ENCODE results near the gene MATCAP1. TPM values are rescaled to one million over a fixed set of nuclear protein-coding genes. Genes with fewer than 3 reads are reported as not detected.

MATCAP1 gene
- total and polyA plus RNA-seq, 2 of the 8 experiments (the other 6 are each of a cell fraction or from before 2014, with no cell fraction given), result 22.9 to 27.5 TPM

DNA sequence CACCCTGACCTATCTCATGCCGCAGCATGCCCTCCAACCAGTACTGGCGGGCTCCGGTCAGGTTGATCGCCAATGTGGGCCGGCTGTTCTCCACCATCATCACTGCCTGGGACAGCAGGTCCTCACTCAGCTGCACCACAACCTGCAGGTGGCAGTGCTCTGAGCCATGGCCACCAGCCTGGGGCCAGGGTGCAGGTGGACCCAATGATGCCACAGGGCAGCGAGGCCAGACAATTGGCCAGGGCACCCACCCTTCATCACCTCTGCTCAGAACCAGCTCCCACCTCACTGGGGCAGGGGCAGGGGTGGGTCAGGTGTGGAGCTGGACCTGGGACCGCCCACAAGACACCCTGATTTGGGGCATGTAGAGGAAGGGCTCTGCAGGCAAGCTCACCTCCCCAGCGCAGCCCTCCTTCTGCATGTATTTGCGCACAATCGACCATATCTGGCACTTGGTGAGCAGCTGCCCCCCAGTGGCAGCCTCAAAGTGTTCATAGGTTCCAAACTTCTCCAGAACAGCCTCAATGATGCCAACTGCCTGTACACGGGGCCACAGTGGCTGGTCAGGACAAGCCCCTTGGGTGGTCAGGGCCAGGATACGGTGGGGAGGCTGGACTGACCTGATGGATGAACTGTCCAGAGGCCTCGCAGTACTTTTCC is 4.2 kb downstream of the MATCAP1 start (continued):
- TF ChIP-seq, protein P1, sequence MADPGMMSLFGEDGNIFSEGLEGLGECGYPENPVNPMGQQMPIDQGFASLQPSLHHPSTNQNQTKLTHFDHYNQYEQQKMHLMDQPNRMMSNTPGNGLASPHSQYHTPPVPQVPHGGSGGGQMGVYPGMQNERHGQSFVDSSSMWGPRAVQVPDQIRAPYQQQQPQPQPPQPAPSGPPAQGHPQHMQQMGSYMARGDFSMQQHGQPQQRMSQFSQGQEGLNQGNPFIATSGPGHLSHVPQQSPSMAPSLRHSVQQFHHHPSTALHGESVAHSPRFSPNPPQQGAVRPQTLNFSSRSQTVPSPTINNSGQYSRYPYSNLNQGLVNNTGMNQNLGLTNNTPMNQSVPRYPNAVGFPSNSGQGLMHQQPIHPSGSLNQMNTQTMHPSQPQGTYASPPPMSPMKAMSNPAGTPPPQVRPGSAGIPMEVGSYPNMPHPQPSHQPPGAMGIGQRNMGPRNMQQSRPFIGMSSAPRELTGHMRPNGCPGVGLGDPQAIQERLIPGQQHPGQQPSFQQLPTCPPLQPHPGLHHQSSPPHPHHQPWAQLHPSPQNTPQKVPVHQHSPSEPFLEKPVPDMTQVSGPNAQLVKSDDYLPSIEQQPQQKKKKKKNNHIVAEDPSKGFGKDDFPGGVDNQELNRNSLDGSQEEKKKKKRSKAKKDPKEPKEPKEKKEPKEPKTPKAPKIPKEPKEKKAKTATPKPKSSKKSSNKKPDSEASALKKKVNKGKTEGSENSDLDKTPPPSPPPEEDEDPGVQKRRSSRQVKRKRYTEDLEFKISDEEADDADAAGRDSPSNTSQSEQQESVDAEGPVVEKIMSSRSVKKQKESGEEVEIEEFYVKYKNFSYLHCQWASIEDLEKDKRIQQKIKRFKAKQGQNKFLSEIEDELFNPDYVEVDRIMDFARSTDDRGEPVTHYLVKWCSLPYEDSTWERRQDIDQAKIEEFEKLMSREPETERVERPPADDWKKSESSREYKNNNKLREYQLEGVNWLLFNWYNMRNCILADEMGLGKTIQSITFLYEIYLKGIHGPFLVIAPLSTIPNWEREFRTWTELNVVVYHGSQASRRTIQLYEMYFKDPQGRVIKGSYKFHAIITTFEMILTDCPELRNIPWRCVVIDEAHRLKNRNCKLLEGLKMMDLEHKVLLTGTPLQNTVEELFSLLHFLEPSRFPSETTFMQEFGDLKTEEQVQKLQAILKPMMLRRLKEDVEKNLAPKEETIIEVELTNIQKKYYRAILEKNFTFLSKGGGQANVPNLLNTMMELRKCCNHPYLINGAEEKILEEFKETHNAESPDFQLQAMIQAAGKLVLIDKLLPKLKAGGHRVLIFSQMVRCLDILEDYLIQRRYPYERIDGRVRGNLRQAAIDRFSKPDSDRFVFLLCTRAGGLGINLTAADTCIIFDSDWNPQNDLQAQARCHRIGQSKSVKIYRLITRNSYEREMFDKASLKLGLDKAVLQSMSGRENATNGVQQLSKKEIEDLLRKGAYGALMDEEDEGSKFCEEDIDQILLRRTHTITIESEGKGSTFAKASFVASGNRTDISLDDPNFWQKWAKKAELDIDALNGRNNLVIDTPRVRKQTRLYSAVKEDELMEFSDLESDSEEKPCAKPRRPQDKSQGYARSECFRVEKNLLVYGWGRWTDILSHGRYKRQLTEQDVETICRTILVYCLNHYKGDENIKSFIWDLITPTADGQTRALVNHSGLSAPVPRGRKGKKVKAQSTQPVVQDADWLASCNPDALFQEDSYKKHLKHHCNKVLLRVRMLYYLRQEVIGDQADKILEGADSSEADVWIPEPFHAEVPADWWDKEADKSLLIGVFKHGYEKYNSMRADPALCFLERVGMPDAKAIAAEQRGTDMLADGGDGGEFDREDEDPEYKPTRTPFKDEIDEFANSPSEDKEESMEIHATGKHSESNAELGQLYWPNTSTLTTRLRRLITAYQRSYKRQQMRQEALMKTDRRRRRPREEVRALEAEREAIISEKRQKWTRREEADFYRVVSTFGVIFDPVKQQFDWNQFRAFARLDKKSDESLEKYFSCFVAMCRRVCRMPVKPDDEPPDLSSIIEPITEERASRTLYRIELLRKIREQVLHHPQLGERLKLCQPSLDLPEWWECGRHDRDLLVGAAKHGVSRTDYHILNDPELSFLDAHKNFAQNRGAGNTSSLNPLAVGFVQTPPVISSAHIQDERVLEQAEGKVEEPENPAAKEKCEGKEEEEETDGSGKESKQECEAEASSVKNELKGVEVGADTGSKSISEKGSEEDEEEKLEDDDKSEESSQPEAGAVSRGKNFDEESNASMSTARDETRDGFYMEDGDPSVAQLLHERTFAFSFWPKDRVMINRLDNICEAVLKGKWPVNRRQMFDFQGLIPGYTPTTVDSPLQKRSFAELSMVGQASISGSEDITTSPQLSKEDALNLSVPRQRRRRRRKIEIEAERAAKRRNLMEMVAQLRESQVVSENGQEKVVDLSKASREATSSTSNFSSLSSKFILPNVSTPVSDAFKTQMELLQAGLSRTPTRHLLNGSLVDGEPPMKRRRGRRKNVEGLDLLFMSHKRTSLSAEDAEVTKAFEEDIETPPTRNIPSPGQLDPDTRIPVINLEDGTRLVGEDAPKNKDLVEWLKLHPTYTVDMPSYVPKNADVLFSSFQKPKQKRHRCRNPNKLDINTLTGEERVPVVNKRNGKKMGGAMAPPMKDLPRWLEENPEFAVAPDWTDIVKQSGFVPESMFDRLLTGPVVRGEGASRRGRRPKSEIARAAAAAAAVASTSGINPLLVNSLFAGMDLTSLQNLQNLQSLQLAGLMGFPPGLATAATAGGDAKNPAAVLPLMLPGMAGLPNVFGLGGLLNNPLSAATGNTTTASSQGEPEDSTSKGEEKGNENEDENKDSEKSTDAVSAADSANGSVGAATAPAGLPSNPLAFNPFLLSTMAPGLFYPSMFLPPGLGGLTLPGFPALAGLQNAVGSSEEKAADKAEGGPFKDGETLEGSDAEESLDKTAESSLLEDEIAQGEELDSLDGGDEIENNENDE (IDR thresholded peaks at IDR 0.05; ENCODE audit: insufficient replicate concordance, low read length), result no peak
